ENCODE results near the gene CHI3L2. TPM values are rescaled to one million over a fixed set of nuclear protein-coding genes. Genes with fewer than 3 reads are reported as not detected.
A peak's percentile ranks its signal among the peaks of the same experiment; 100 is the strongest.

The CHI3L2 gene
- total RNA-seq, 1 donor from 2014 or later, result 5.6 TPM

- no peaks in the 10 kb centered on the region for H3K27me3 ChIP-seq
- H3K9me3 ChIP-seq, result no peaks in the 10 kb centered on the region
- H3K27ac ChIP-seq, result no peak overlapping the region
- peaks cover 59% of the 10 kb centered on the region for H3K4me1 ChIP-seq
- intact Hi-C loops (cut with DNase I), result no loop called here
- no peak for DNase-seq (ENCODE audit: extremely low spot score in 2 of 2)
- no peak overlapping the region for H3K4me3 ChIP-seq
- TF ChIP-seq POLR2A (IDR thresholded peaks at IDR 0.05), result no peak
- TF ChIP-seq POLR2AphosphoS5 (IDR thresholded peaks at IDR 0.05; ENCODE audit: insufficient read depth in 1 of 2, low read depth in 1 of 2), result no peak
- no peak for TF ChIP-seq CTCF (IDR thresholded peaks at IDR 0.05)
- peaks cover 0 to 5% of the 10 kb centered on the region in 2 donors for H3K36me3 ChIP-seq
These were observed 32.4 kb upstream of the CHI3L2 start for GRCh38 chr1:111195002-111195684.

GRCh38 chr1:111196213-111196612, 31.3 kb upstream of the CHI3L2 start:
- Histone ChIP-seq H3K27me3 (no peaks in the 10 kb centered on the region), H3K9me3 (no peaks in the 10 kb centered on the region), H3K4me3 (no peak overlapping the region), H3K36me3 (peaks cover 0 to 5% of the 10 kb centered on the region in 2 donors), H3K4me1 (peaks cover 49% of the 10 kb centered on the region), H3K27ac (no peak overlapping the region)
- DNase-seq (ENCODE audit: extremely low spot score in 2 of 2), result no peak
- intact Hi-C loops (cut with DNase I), result no loop called here
- no peak for TF ChIP-seq POLR2A (IDR thresholded peaks at IDR 0.05)

GRCh38 chr1:111197598-111198284, 29.8 kb upstream of the CHI3L2 start:
- H3K4me1 ChIP-seq, result peaks cover 49% of the 10 kb centered on the region
- no peaks in the 10 kb centered on the region for H3K27me3 ChIP-seq
- TF ChIP-seq POLR2A (IDR thresholded peaks at IDR 0.05), result no peak
- TF ChIP-seq CTCF (IDR thresholded peaks at IDR 0.05), result peak in 1 of 3 experiments; percentile 7
- H3K27ac ChIP-seq, result no peak overlapping the region
- peak overlapping the region in 1 of 2 donors; percentile 32 for H3K4me3 ChIP-seq
- peaks cover 0 to 5% of the 10 kb centered on the region in 2 donors for H3K36me3 ChIP-seq
- no peak for DNase-seq (ENCODE audit: extremely low spot score in 2 of 2)
- no peaks in the 10 kb centered on the region for H3K9me3 ChIP-seq
- intact Hi-C loops (cut with DNase I), result no loop called here

- Histone ChIP-seq H3K36me3 (peaks cover 0 to 5% of the 10 kb centered on the region in 2 donors), H3K4me3 (peak overlapping the region; percentile 13 to 32), H3K27me3 (no peaks in the 10 kb centered on the region), H3K27ac (peak overlapping the region; percentile 78), H3K9me3 (no peaks in the 10 kb centered on the region), H3K4me1 (peaks cover 49% of the 10 kb centered on the region)
- DNase-seq (ENCODE audit: extremely low spot score in 2 of 2), result no peak
- intact Hi-C loops (cut with DNase I), result no loop called here
- no peak for TF ChIP-seq POLR2A (IDR thresholded peaks at IDR 0.05)
- no peak for TF ChIP-seq POLR2AphosphoS5 (IDR thresholded peaks at IDR 0.05; ENCODE audit: insufficient read depth in 1 of 2, low read depth in 1 of 2)
- no peak for TF ChIP-seq CTCF (IDR thresholded peaks at IDR 0.05)
These were observed 28.7 kb upstream of the CHI3L2 start for GRCh38 chr1:111198836-111199235.

GRCh38 chr1:111199329-111199728, 28.2 kb upstream of the CHI3L2 start:
- no peaks in the 10 kb centered on the region for H3K27me3 ChIP-seq
- peaks cover 0 to 5% of the 10 kb centered on the region in 2 donors for H3K36me3 ChIP-seq
- TF ChIP-seq POLR2A (IDR thresholded peaks at IDR 0.05), result no peak
- TF ChIP-seq CTCF (IDR thresholded peaks at IDR 0.05), result no peak
- no peak for TF ChIP-seq POLR2AphosphoS5 (IDR thresholded peaks at IDR 0.05; ENCODE audit: insufficient read depth in 1 of 2, low read depth in 1 of 2)
- no peak for DNase-seq (ENCODE audit: extremely low spot score in 2 of 2)
- H3K9me3 ChIP-seq, result no peaks in the 10 kb centered on the region
- peak overlapping the region; percentile 13 to 32 for H3K4me3 ChIP-seq
- H3K4me1 ChIP-seq, result peaks cover 45% of the 10 kb centered on the region
- intact Hi-C loops (cut with DNase I), result no loop called here
- H3K27ac ChIP-seq, result peak overlapping the region; percentile 78
